ENCODE results near the gene C10orf120. TPM values are rescaled to one million over a fixed set of nuclear protein-coding genes. Genes with fewer than 3 reads are reported as not detected.

Gene C10orf120
- not detected in 2 replicates for polyA plus RNA-seq (2011; rRNA removed)
- not detected in 2 replicates for polyA plus RNA-seq (2012; cell fraction: cytosol; rRNA removed)
- polyA plus RNA-seq (2012; cell fraction: nucleus; rRNA removed): not detected in 2 replicates
- polyA plus RNA-seq (2017; fragmentation: RNase III; extraction: RNeasy Plus Mini Kit Qiagen cat#74134 plus additional on column Dnase treatment): not detected in 3 replicates
- polyA minus RNA-seq (2011; rRNA and poly(A)+ RNA removed): not detected in 2 replicates

GRCh38 chr10:122699796-122700455 is at the start of gene C10orf120:
TSS of gene C10orf120 (minus strand) at chr10:122699846. CDS start at chr10:122699790, 56 bp downstream.
- FAIRE-seq: no peak
- ATAC-seq: no peak
- TF ChIP-seq JUNB (IDR thresholded peaks at IDR 0.05) (no peak), CBX8 (IDR thresholded peaks at IDR 0.05) (no peak), PHF8 (IDR thresholded peaks at IDR 0.05; ENCODE audit: borderline replicate concordance, low read depth) (no peak), FOSL2 (IDR thresholded peaks at IDR 0.05) (no peak), FOSL2 (CRISPR knock-in tag; IDR thresholded peaks at IDR 0.05) (no peak), KDM5A (IDR thresholded peaks at IDR 0.05) (no peak), ZFP36 (IDR thresholded peaks at IDR 0.05; ENCODE audit: borderline replicate concordance, partially characterized antibody) (no peak), RNF2 (IDR thresholded peaks at IDR 0.05; ENCODE audit: borderline replicate concordance, low read depth) (no peak), JUN (IDR thresholded peaks at IDR 0.05) (no peak), E2F6 (IDR thresholded peaks at IDR 0.05; ENCODE audit: borderline replicate concordance, low read depth) (no peak), MAFK (IDR thresholded peaks at IDR 0.05; ENCODE audit: partially characterized antibody) (no peak), ELK1 (IDR thresholded peaks at IDR 0.05; ENCODE audit: low read depth, low read length) (no peak), RCOR1 (IDR thresholded peaks at IDR 0.05; ENCODE audit: low read depth, low read length) (no peak), CHD4 (IDR thresholded peaks at IDR 0.05; ENCODE audit: borderline replicate concordance) (no peak), SREBF2 (IDR thresholded peaks at IDR 0.05) (no peak)
- Histone ChIP-seq H3K27ac (no peak within 1 kb of the TSS), H3K4me2 (no peak within 1 kb of the TSS), H3K4me3 (no peak within 1 kb of the TSS), H3K9me3 (no peaks in the 10 kb centered on the region), H3K4me1 (no peaks in the 10 kb centered on the region)
- DNase-seq (ENCODE audit: low read depth in 1 of 2, low spot score in 1 of 2): no peak
- 15% methylated on average over 5 of the region's 5 CpGs for WGBS (ENCODE audit: missing lambda C conversion rate)
- ChIA-PET CTCF (no interaction called here), POLR2A (no interaction called here)

- ChIA-PET POLR2A (no interaction called here), CTCF (interaction anchor here (0.5 to 1.5 kb wide), 3 partner anchors 9 to 490 kb away, joined by 3 to 5 read pairs (median 3); no protein-coding TSS in a partner anchor)
- no peak for FAIRE-seq
Measured at GRCh38 chr10:122748496-122748895, 48.9 kb upstream of the C10orf120 start.

More at GRCh38 chr10:122748496-122748895, 48.9 kb upstream of the C10orf120 start:
- no peaks in the 10 kb centered on the region for H3K9me3 ChIP-seq
- DNase-seq (ENCODE audit: low read depth in 1 of 2, low spot score in 1 of 2) (no peak), ATAC-seq (no peak)
- no peak overlapping the region for H3K4me3 ChIP-seq
- no peak overlapping the region for H3K27ac ChIP-seq
- H3K4me2 ChIP-seq: no peak overlapping the region
- WGBS (ENCODE audit: missing lambda C conversion rate): 0% methylated on average over 1 of the region's 2 CpGs
- no peaks in the 10 kb centered on the region for H3K4me1 ChIP-seq
- TF ChIP-seq HES2 (IDR thresholded peaks at IDR 0.05): no peak
- TF ChIP-seq MAFK (IDR thresholded peaks at IDR 0.05; ENCODE audit: partially characterized antibody): peak; percentile 82
- no peak for TF ChIP-seq FOSL2 (IDR thresholded peaks at IDR 0.05)
- TF ChIP-seq FOSL2 (CRISPR knock-in tag; IDR thresholded peaks at IDR 0.05): no peak
- no peak for TF ChIP-seq JUN (IDR thresholded peaks at IDR 0.05)
- no peak for TF ChIP-seq KDM5A (IDR thresholded peaks at IDR 0.05)
- no peak for TF ChIP-seq EHMT2 (IDR thresholded peaks at IDR 0.05; ENCODE audit: low read depth)
- TF ChIP-seq FOSB (CRISPR knock-in tag; IDR thresholded peaks at IDR 0.05): no peak
- no peak for TF ChIP-seq CBX2 (IDR thresholded peaks at IDR 0.05; ENCODE audit: borderline replicate concordance, low read depth)
- no peak for TF ChIP-seq REST (IDR thresholded peaks at IDR 0.05)

Measured in A549 (cell line).